Bronchial epithelial cell (primary cell): ENCODE results near the gene CBFA2T2. TPM values are rescaled to one million over a fixed set of nuclear protein-coding genes. Genes with fewer than 3 reads are reported as not detected.

Experiments used
- DNase-seq: peaks from one replicate; pipeline ENCODE4 v3.0.0-alpha.2; 2010; ENCODE audit warnings: low read depth
- FAIRE-seq: peaks from 2 replicates; lab custom pipeline; 2011; peaks lifted over from hg19 to GRCh38; lab: Jason Lieb, UNC
- H3K27me3 ChIP-seq: 2 replicates; pipeline ENCODE4 v1.5.1; 2011; ENCODE audit warnings: low read length; ENCODE audit not compliant: control insufficient read depth, insufficient read depth
- H3K36me3 ChIP-seq: 2 replicates; pipeline ENCODE4 v1.5.1; 2011; ENCODE audit warnings: low read length; ENCODE audit not compliant: control insufficient read depth, insufficient read depth
- H3K4me3 ChIP-seq: 2 replicates; pipeline ENCODE4 v1.5.1; 2011; ENCODE audit warnings: mild to moderate bottlenecking, low read depth, low read length, control low read depth
- total RNA-seq: library from RNA; depleted of rRNA; stranded (reverse); fragments of >200 nt; gene quantifications from 2 replicates; pipeline ENCODE4 v1.2.1, GENCODE V29; 2014
- TF ChIP-seq, protein P1 (sequence below): IDR thresholded peaks from 2 replicates; pipeline ENCODE4 v1.5.1; 2011; ENCODE audit warnings: mild to moderate bottlenecking, moderate library complexity, low read length, control low read depth, inconsistent platforms; ENCODE audit not compliant: insufficient read depth, severe bottlenecking

The CBFA2T2 gene
- total RNA-seq, 1 donor from 2014 or later, result 5.3 TPM

- TF ChIP-seq, protein P1, sequence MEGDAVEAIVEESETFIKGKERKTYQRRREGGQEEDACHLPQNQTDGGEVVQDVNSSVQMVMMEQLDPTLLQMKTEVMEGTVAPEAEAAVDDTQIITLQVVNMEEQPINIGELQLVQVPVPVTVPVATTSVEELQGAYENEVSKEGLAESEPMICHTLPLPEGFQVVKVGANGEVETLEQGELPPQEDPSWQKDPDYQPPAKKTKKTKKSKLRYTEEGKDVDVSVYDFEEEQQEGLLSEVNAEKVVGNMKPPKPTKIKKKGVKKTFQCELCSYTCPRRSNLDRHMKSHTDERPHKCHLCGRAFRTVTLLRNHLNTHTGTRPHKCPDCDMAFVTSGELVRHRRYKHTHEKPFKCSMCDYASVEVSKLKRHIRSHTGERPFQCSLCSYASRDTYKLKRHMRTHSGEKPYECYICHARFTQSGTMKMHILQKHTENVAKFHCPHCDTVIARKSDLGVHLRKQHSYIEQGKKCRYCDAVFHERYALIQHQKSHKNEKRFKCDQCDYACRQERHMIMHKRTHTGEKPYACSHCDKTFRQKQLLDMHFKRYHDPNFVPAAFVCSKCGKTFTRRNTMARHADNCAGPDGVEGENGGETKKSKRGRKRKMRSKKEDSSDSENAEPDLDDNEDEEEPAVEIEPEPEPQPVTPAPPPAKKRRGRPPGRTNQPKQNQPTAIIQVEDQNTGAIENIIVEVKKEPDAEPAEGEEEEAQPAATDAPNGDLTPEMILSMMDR, result no peak
- Histone ChIP-seq H3K36me3 (no peaks in the 10 kb centered on the region), H3K4me3 (no peak overlapping the region), H3K27me3 (no peaks in the 10 kb centered on the region)
- FAIRE-seq, result no peak
- no peak for DNase-seq
These were observed 47.7 kb downstream of the CBFA2T2 start for GRCh38 chr20:33537608-33538007.

- no peak overlapping the region for H3K4me3 ChIP-seq
- FAIRE-seq (no peak), DNase-seq (peak; percentile 28)
- no peaks in the 10 kb centered on the region for H3K36me3 ChIP-seq
- no peaks in the 10 kb centered on the region for H3K27me3 ChIP-seq
- TF ChIP-seq, protein P1, result no peak
These were observed 49.2 kb downstream of the CBFA2T2 start for GRCh38 chr20:33539129-33539528.

DNA sequence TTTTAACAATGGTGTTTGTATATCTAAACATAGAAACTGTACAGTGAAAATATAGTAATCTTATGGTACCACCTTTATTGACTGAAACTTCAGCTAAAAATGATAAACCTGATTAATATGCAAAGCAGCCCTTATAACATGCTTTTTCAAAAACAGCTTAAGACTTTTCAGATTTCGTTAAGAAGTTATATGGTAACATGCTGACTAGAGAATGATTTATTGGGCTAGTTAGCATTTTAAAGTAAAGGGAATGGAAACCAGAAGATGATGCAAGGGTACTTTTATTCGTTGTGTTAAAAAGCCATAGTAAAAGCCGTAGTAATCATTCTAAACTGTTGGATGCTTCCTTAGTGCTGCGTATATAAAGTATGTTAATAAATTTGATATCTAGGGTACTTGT lies 50.5 kb downstream of the CBFA2T2 start:
- no peaks in the 10 kb centered on the region for H3K36me3 ChIP-seq
- H3K4me3 ChIP-seq, result no peak overlapping the region
- DNase-seq (no peak), FAIRE-seq (no peak)
- no peaks in the 10 kb centered on the region for H3K27me3 ChIP-seq
- TF ChIP-seq, protein P1, result no peak

DNA sequence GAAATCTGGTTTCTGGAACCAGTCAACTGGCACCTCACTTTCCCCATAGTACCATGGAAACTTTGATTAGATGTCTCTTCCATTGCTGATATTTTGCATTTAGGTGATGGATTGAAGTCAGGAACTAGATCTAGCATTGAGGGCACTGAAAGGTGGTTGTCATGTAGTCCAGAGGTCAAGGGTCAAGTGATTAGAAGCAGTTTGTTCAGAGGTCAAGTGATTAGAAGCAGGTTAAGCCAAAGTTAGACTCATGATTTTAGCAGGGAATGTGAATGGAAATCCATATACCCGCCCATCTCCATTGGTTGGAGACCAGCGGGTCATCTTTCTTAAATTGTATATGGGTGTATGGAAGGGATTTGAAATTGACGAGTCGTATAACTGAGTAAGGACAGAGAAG lies 51.2 kb downstream of the CBFA2T2 start:
- FAIRE-seq, result no peak
- TF ChIP-seq, protein P1, result no peak

DNA sequence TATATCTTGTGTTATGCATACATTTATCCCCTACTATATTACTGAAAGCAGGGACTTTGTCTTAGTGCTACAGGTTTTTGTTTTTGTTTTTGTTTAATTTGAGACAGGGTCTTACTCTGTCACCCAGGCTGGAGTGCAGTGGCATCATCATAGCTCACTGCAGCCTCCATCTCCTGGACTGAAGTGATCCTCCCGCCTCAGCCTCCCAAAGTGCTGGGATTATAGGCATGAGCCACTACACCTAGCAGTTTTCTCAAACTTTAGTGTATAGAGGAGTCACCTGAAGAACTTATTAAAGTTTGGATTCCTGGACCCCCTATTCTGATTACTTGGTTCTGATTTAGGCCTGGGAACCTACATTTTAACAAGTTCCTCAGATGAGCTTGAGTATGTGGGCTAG lies 51.9 kb downstream of the CBFA2T2 start:
- H3K36me3 ChIP-seq, result no peaks in the 10 kb centered on the region
- DNase-seq (no peak), FAIRE-seq (no peak)
- no peaks in the 10 kb centered on the region for H3K27me3 ChIP-seq
- no peak overlapping the region for H3K4me3 ChIP-seq
- TF ChIP-seq, protein P1, result no peak

More for the DNA sequence above, 51.2 kb downstream of the CBFA2T2 start:
- no peaks in the 10 kb centered on the region for H3K36me3 ChIP-seq
- no peak for DNase-seq
- H3K4me3 ChIP-seq, result no peak overlapping the region
- no peaks in the 10 kb centered on the region for H3K27me3 ChIP-seq

GRCh38 chr20:33545763-33546162 lies 55.9 kb downstream of the CBFA2T2 start:
- TF ChIP-seq, protein P1, result no peak
- no peak for DNase-seq
- H3K27me3 ChIP-seq, result no peaks in the 10 kb centered on the region
- peaks cover 1% of the 10 kb centered on the region for H3K36me3 ChIP-seq
- H3K4me3 ChIP-seq, result no peak overlapping the region
- no peak for FAIRE-seq
